ENCODE data around the gene RAP1GAP. TPM values are rescaled to one million over a fixed set of nuclear protein-coding genes. Genes with fewer than 3 reads are reported as not detected.

Gene RAP1GAP
- total and polyA plus RNA-seq, 9 of the 15 experiments (the other 6 are each of a cell fraction or from before 2014, with no cell fraction given), result 0.29 to 30.2 (median 19.2) TPM

GRCh38 chr1:21631944-21632887 is 36.9 kb downstream of the RAP1GAP start (continued):
- TF ChIP-seq ZNF518B (CRISPR knock-in tag; IDR thresholded peaks at IDR 0.05) (no peak), CBFB (CRISPR knock-in tag; IDR thresholded peaks at IDR 0.05) (no peak), THRAP3 (IDR thresholded peaks at IDR 0.05; ENCODE audit: borderline replicate concordance) (no peak), ZSCAN29 (IDR thresholded peaks at IDR 0.05) (no peak), E2F8 (IDR thresholded peaks at IDR 0.05; ENCODE audit: low read depth, partially characterized antibody) (peak; percentile 78), SMAD4 (CRISPR knock-in tag; conservative IDR thresholded peaks at IDR 0.05) (peak; percentile 83), RBM22 (IDR thresholded peaks at IDR 0.05; ENCODE audit: low read depth, low read length, poor library complexity, severe bottlenecking) (no peak), ZNF668 (CRISPR knock-in tag; IDR thresholded peaks at IDR 0.05) (peak; percentile 24; the same call in 1 of the 2 replicates), MXD1 (CRISPR knock-in tag; IDR thresholded peaks at IDR 0.05; ENCODE audit: borderline replicate concordance, poor library complexity, severe bottlenecking) (no peak), USF2 (CRISPR knock-in tag; IDR thresholded peaks at IDR 0.05) (no peak), HINFP (tag; conservative IDR thresholded peaks at IDR 0.05; ENCODE audit: low read depth) (no peak), ZNF280A (IDR thresholded peaks at IDR 0.05; ENCODE audit: low read depth, partially characterized antibody) (no peak), IFI16 (CRISPR knock-in tag; IDR thresholded peaks at IDR 0.05) (no peak), ZFPM2 (CRISPR knock-in tag; IDR thresholded peaks at IDR 0.05) (no peak), ZNF551 (CRISPR knock-in tag; IDR thresholded peaks at IDR 0.05) (no peak)

All from K562 (cell line).